ENCODE results near the gene GOLGA6D.
"Not testable (repeated sequence)": the region's sequence is repeated elsewhere in the genome, so short reads cannot be mapped to it uniquely, and the experiment has no call there.

The GOLGA6D gene

DNA sequence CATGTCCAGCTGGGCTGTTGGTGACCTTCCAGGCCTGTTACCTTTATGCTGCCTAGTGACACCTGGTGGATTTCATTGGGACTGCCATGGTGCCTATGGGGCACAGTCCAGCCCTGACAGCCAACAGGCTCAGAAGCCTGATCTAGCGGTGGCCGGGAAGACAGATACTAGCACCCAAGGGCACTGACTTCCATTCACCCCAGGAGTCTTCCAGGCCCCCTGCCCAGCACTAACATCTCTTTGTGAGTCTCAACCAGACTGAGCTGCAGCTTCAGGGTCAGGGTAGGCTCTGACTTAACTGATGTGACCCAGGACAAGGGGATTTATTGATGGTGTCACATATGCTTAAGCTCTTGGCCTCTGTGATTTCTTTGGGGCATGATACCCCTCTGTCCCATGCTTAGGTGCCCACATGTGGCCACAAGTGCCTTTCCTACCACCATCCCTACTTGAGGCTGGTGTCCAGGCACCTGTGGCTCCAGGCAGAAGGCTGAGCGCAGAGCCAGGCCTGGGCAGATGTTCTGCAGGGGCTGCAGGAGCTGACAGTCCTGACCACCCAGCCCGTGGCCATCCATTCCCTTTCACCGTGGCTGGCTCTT, 8.0 kb upstream of the GOLGA6D start:
- not testable (repeated sequence) for H3F3A ChIP-seq (ENCODE audit: control insufficient read depth, insufficient read depth); H4K20me1 ChIP-seq (ENCODE audit: control insufficient read depth, insufficient read depth, low read depth, low read length); H3K36me3 ChIP-seq (ENCODE audit: control insufficient read depth, low read length); H3K4me1 ChIP-seq (ENCODE audit: control insufficient read depth, low read length); H3K9me3 ChIP-seq (ENCODE audit: control insufficient read depth, insufficient read depth, low read length); H3K27ac ChIP-seq (ENCODE audit: low read depth, low read length); H3K79me2 ChIP-seq (ENCODE audit: control insufficient read depth, low read length); H3K27me3 ChIP-seq (ENCODE audit: control insufficient read depth, low read length); H3K4me2 ChIP-seq (ENCODE audit: low read length); H3K4me3 ChIP-seq (ENCODE audit: low read length); H3K9me2 ChIP-seq (replicated peaks; ENCODE audit: control insufficient read depth, low read length)
- TF ChIP-seq, protein P1, sequence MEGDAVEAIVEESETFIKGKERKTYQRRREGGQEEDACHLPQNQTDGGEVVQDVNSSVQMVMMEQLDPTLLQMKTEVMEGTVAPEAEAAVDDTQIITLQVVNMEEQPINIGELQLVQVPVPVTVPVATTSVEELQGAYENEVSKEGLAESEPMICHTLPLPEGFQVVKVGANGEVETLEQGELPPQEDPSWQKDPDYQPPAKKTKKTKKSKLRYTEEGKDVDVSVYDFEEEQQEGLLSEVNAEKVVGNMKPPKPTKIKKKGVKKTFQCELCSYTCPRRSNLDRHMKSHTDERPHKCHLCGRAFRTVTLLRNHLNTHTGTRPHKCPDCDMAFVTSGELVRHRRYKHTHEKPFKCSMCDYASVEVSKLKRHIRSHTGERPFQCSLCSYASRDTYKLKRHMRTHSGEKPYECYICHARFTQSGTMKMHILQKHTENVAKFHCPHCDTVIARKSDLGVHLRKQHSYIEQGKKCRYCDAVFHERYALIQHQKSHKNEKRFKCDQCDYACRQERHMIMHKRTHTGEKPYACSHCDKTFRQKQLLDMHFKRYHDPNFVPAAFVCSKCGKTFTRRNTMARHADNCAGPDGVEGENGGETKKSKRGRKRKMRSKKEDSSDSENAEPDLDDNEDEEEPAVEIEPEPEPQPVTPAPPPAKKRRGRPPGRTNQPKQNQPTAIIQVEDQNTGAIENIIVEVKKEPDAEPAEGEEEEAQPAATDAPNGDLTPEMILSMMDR (IDR thresholded peaks at IDR 0.05; ENCODE audit: low read depth, low read length, poor library complexity, severe bottlenecking): peak; percentile 47

DNA sequence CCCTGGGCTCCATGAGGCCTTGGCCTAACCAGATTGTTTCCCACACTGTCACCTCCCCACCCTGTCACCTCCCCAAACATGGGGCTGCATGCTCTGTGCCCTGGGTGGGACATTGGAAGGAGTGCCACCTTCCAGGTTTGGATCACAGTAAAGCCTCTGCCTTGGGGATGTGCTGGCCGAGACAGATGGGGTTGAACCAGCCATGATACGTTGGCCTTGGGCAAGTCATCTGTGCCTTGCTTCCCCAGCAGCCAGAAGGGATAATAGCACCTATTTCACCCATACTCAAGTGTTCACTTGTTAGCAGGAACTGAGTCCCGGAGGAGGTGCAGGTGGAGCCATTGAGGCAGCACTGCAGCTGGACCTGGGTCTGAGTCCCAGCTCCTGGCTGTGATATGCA, 7.0 kb upstream of the GOLGA6D start:
- H3F3A ChIP-seq (ENCODE audit: control insufficient read depth, insufficient read depth); H3K36me3 ChIP-seq (ENCODE audit: control insufficient read depth, low read length); H3K27ac ChIP-seq (ENCODE audit: low read depth, low read length); H3K4me3 ChIP-seq (ENCODE audit: low read length); H3K4me2 ChIP-seq (ENCODE audit: low read length); H4K20me1 ChIP-seq (ENCODE audit: control insufficient read depth, insufficient read depth, low read depth, low read length); H3K27me3 ChIP-seq (ENCODE audit: control insufficient read depth, low read length); H3K9me3 ChIP-seq (ENCODE audit: control insufficient read depth, insufficient read depth, low read length); H3K9me2 ChIP-seq (replicated peaks; ENCODE audit: control insufficient read depth, low read length); H3K79me2 ChIP-seq (ENCODE audit: control insufficient read depth, low read length); H3K4me1 ChIP-seq (ENCODE audit: control insufficient read depth, low read length): not testable (repeated sequence)

DNA sequence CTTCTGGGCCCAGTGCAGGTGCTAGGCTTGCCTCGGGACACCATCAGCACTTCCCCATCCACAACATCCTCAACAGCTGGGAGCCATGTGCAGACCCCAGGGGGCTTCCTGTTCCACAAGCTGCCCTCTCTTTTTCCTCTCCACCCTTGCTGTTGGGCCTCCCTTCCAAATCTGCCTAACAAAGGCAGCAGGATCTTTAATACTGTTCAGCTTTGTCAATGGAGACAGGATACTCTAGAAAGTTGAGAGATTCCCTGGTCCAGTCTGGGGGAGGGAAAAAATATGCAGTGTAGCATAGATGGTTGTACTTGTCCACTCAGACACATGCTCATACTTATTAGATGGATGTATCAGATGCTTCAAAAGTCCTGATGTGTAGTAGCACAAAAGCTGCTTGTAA, 4.1 kb upstream of the GOLGA6D start:
- not testable (repeated sequence) for H3K4me1 ChIP-seq (ENCODE audit: control insufficient read depth, low read length); H3K79me2 ChIP-seq (ENCODE audit: control insufficient read depth, low read length); H3K27ac ChIP-seq (ENCODE audit: low read depth, low read length); H3K4me3 ChIP-seq (ENCODE audit: low read length); H3K4me2 ChIP-seq (ENCODE audit: low read length); H3K9me3 ChIP-seq (ENCODE audit: control insufficient read depth, insufficient read depth, low read length); H3K27me3 ChIP-seq (ENCODE audit: control insufficient read depth, low read length); H3K36me3 ChIP-seq (ENCODE audit: control insufficient read depth, low read length); H4K20me1 ChIP-seq (ENCODE audit: control insufficient read depth, insufficient read depth, low read depth, low read length); H3F3A ChIP-seq (ENCODE audit: control insufficient read depth, insufficient read depth); H3K9me2 ChIP-seq (replicated peaks; ENCODE audit: control insufficient read depth, low read length)

DNA sequence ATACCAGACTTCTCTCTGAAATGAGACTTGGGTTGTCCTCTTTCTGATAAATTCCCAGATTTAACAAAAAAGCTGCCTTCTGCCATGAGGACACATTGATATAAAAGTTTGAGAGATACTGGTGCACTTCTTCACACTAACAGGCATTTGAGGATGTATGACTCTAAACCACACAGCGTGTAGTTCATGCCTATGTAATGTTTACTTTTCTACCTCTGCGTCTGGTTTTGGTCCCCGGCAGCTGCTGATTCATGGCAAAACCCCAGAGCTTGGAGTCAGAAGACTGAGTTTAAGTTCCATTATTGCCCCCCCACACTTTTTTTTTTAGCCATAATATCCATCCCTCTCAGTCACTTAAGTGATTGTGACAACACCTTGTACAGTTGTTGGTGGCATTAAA, 1.5 kb downstream of the GOLGA6D start:
- H3K27ac ChIP-seq (ENCODE audit: low read depth, low read length); H3F3A ChIP-seq (ENCODE audit: control insufficient read depth, insufficient read depth); H3K9me3 ChIP-seq (ENCODE audit: control insufficient read depth, insufficient read depth, low read length); H3K4me1 ChIP-seq (ENCODE audit: control insufficient read depth, low read length); H4K20me1 ChIP-seq (ENCODE audit: control insufficient read depth, insufficient read depth, low read depth, low read length); H3K36me3 ChIP-seq (ENCODE audit: control insufficient read depth, low read length); H3K79me2 ChIP-seq (ENCODE audit: control insufficient read depth, low read length); H3K27me3 ChIP-seq (ENCODE audit: control insufficient read depth, low read length); H3K9me2 ChIP-seq (replicated peaks; ENCODE audit: control insufficient read depth, low read length); H3K4me3 ChIP-seq (ENCODE audit: low read length); H3K4me2 ChIP-seq (ENCODE audit: low read length): not testable (repeated sequence)

DNA sequence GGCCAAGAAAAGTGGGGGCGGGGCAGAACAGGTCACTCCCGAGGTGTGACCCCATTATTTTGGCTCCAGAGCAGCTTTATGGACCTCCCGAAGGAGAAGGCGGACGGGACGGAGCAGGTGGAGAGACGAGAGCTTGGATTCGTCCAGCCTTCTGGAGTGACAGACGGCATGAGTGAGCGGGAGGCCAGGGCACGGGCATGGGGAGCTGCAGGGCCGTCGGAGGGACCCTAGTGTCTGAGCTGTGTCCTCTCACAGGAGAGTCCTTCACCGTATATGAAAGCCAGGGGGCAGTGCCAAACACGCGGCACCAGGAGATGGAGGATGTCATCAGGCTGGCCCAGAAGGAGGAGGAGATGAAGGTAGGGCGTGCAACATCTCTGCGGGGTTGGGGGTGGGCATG, 11.0 kb downstream of the GOLGA6D start:
- H3K27me3 ChIP-seq (ENCODE audit: control insufficient read depth, low read length); H3F3A ChIP-seq (ENCODE audit: control insufficient read depth, insufficient read depth); H3K9me3 ChIP-seq (ENCODE audit: control insufficient read depth, insufficient read depth, low read length); H3K4me2 ChIP-seq (ENCODE audit: low read length); H4K20me1 ChIP-seq (ENCODE audit: control insufficient read depth, insufficient read depth, low read depth, low read length); H3K4me3 ChIP-seq (ENCODE audit: low read length); H3K27ac ChIP-seq (ENCODE audit: low read depth, low read length); H3K36me3 ChIP-seq (ENCODE audit: control insufficient read depth, low read length); H3K79me2 ChIP-seq (ENCODE audit: control insufficient read depth, low read length); H3K4me1 ChIP-seq (ENCODE audit: control insufficient read depth, low read length); H3K9me2 ChIP-seq (replicated peaks; ENCODE audit: control insufficient read depth, low read length): not testable (repeated sequence)

Data from DOHH2 (cell line).